HG03342 (cell line): Measurements from ENCODE around the gene VSTM5.
A peak's percentile ranks its signal among the peaks of the same experiment; 100 is the strongest.
"Not testable (repeated sequence)": the region's sequence is repeated elsewhere in the genome, so short reads cannot be mapped to it uniquely, and the experiment has no call there.

ENCODE experiments used
- ATAC-seq: cut with Tn5 transposase; IDR thresholded peaks from one replicate; pipeline ENCODE4 v1.9.1; 2021; ENCODE audit warnings: mild to moderate bottlenecking, moderate library complexity; ENCODE audit not compliant: unreplicated experiment

The VSTM5 gene

GRCh38 chr11:93801366-93801765 is 49.1 kb downstream of the VSTM5 start:
- no peak for ATAC-seq

GRCh38 chr11:93796441-93797231 is 53.8 kb downstream of the VSTM5 start:
- ATAC-seq = no peak

GRCh38 chr11:93791493-93791892 is 58.9 kb downstream of the VSTM5 start:
- no peak for ATAC-seq

- ATAC-seq = peak; percentile 31
Measured at GRCh38 chr11:93784935-93785360, 65.5 kb downstream of the VSTM5 start.

GRCh38 chr11:93784145-93784934 is 66.1 kb downstream of the VSTM5 start, which contains the start of gene MED17:
Gene MED17, plus strand, starts transcription at chr11:93784282. Its CDS starts 232 bp downstream, at chr11:93784514.
- peak; percentile 97 for ATAC-seq

- peak; percentile 47 for ATAC-seq
Measured at GRCh38 chr11:93783765-93784144, 66.7 kb downstream of the VSTM5 start.

- ATAC-seq = no peak
Measured at GRCh38 chr11:93783362-93783761, 67.1 kb downstream of the VSTM5 start.

- no peak for ATAC-seq
Measured at GRCh38 chr11:93775289-93775688, 75.1 kb downstream of the VSTM5 start.

GRCh38 chr11:93774560-93774959 is 75.9 kb downstream of the VSTM5 start:
- not testable (repeated sequence) for ATAC-seq

- no peak for ATAC-seq
Measured at GRCh38 chr11:93773601-93774200, 76.7 kb downstream of the VSTM5 start.

GRCh38 chr11:93773045-93773477 is 77.4 kb downstream of the VSTM5 start:
- no peak for ATAC-seq

- ATAC-seq = no peak
Measured at GRCh38 chr11:93772123-93772522, 78.3 kb downstream of the VSTM5 start.

- ATAC-seq = no peak
Measured at GRCh38 chr11:93770160-93770559, 80.3 kb downstream of the VSTM5 start.
